SK-N-SH (cell line): ENCODE measurements around the gene XK. TPM values are rescaled to one million over a fixed set of nuclear protein-coding genes. Genes with fewer than 3 reads are reported as not detected.

Experiments used
- CTCF ChIA-PET: fragments of 300-600, 350-600 bp; formaldehyde crosslinking; extraction: SDS; loops from one replicate; lab custom pipeline; 2021; lab: Yijun Ruan, JAX
- POLR2A ChIA-PET: fragments of 350-600 bp; sonication (Branson Sonifier 250); formaldehyde crosslinking; extraction: SDS; loops from one replicate; lab custom pipeline; 2020; ENCODE audit warnings: antibody characterized with exemption, inconsistent platforms; lab: Yijun Ruan, JAX
- DNase-seq: peaks from one replicate; pipeline ENCODE4 v3.0.0; 2012
- H2AFZ ChIP-seq: fragments of 200-600 bp; sonication (generic); 2 replicates; pipeline ENCODE4 v1.8.1; 2016; ENCODE audit warnings: antibody characterized with exemption, mild to moderate bottlenecking, low read depth
- H3F3A ChIP-seq: fragments of 200-600 bp; sonication (generic); replicated peaks from 2 replicates; pipeline ENCODE3; 2016; ENCODE audit warnings: antibody characterized with exemption, mild to moderate bottlenecking; ENCODE audit not compliant: insufficient read depth
- H3K27ac ChIP-seq, 2 experiments: fragments of 200-500 bp in 1 of 2; fragments of 200-600 bp in 1 of 2; sonication (Bioruptor generic) in 1 of 2; sonication (generic), shearing (Covaris generic) in 1 of 2; 2 replicates each; pipeline versions ENCODE4 v1.5.1 to v1.6.1; 2014 to 2016; ENCODE audit warnings: low read depth in 2 of 2, inconsistent platforms in 1 of 2, low read length in 1 of 2, mild to moderate bottlenecking in 1 of 2, mixed read lengths in 1 of 2
- H3K27me3 ChIP-seq: fragments of 200-600 bp; sonication (generic), shearing (Covaris generic); 2 replicates; pipeline ENCODE4 v1.6.1; 2016; ENCODE audit warnings: mixed run types; ENCODE audit not compliant: insufficient read depth
- H3K36me3 ChIP-seq, 2 experiments: fragments of 200-500 bp in 1 of 2; fragments of 200-600 bp in 1 of 2; sonication (Bioruptor generic) in 1 of 2; sonication (generic) in 1 of 2; replicated peaks in 1 of 2; 2 replicates each; pipeline versions ENCODE3 to v1.5.1; 2014 to 2016; ENCODE audit warnings: low read length in 1 of 2, mild to moderate bottlenecking in 1 of 2; ENCODE audit not compliant: insufficient read depth in 2 of 2, control insufficient read depth in 1 of 2
- H3K4me1 ChIP-seq, 2 experiments: fragments of 200-500 bp in 1 of 2; fragments of 200-600 bp in 1 of 2; sonication (Bioruptor generic) in 1 of 2; sonication (generic), shearing (Covaris generic) in 1 of 2; 2 replicates each; pipeline versions ENCODE4 v1.5.1 to v1.6.1; 2014 to 2016; ENCODE audit warnings: low read depth in 1 of 2, low read length in 1 of 2, mixed run types in 1 of 2; ENCODE audit not compliant: insufficient read depth in 2 of 2, control insufficient read depth in 1 of 2
- H3K4me2 ChIP-seq: fragments of 200-600 bp; sonication (generic), shearing (Covaris generic); 2 replicates; pipeline ENCODE4 v1.6.1; 2017; ENCODE audit warnings: mixed run types
- H3K4me3 ChIP-seq, 2 experiments: fragments of 200-500 bp in 1 of 2; fragments of 200-600 bp in 1 of 2; sonication (Bioruptor generic) in 1 of 2; sonication (generic), shearing (Covaris generic) in 1 of 2; 2 replicates each; pipeline versions ENCODE4 v1.5.1 to v1.8.1; 2014 to 2016; ENCODE audit warnings: low read depth in 2 of 2, inconsistent platforms in 1 of 2, low read length in 1 of 2, mild to moderate bottlenecking in 1 of 2, mixed read lengths in 1 of 2, moderate library complexity in 1 of 2
- H3K79me2 ChIP-seq: fragments of 200-600 bp; sonication (generic); 2 replicates; pipeline ENCODE4 v1.8.1; 2017; ENCODE audit warnings: mild to moderate bottlenecking; ENCODE audit not compliant: insufficient read depth
- H3K9ac ChIP-seq: fragments of 200-600 bp; sonication (generic); 2 replicates; pipeline ENCODE4 v1.6.1; 2017; ENCODE audit warnings: mixed run types
- H3K9me2 ChIP-seq: fragments of 200-600 bp; sonication (generic); 2 replicates; pipeline ENCODE4 v1.6.1; 2017; ENCODE audit warnings: mixed run types
- H3K9me3 ChIP-seq: fragments of 200-600 bp; sonication (generic); 2 replicates; pipeline ENCODE4 v1.6.1; 2017; ENCODE audit warnings: mixed run types, mild to moderate bottlenecking, moderate library complexity
- H4K20me1 ChIP-seq: fragments of 200-600 bp; sonication (generic); 2 replicates; pipeline ENCODE4 v1.6.1; 2017; ENCODE audit warnings: mild to moderate bottlenecking, mixed run types; ENCODE audit not compliant: insufficient read depth
- FOSL2 ChIP-seq: IDR thresholded peaks from 2 replicates; pipeline ENCODE4 v1.4.0; 2012; ENCODE audit warnings: low read depth, mild to moderate bottlenecking, moderate library complexity, borderline replicate concordance
- FOXM1 ChIP-seq: IDR thresholded peaks from 2 replicates; pipeline ENCODE4 v1.4.0; 2012; ENCODE audit warnings: low read depth, mild to moderate bottlenecking
- MXI1 ChIP-seq: IDR thresholded peaks from 2 replicates; pipeline ENCODE4 v1.6.1; 2012; ENCODE audit warnings: mild to moderate bottlenecking, low read depth, low read length, improper control_type of control experiment
- POLR2AphosphoS5 ChIP-seq: IDR thresholded peaks from 2 replicates; pipeline ENCODE4 v1.6.1; 2012; ENCODE audit warnings: low read depth, low read length
- RCOR1 ChIP-seq: fragments of 150-350 bp; IDR thresholded peaks from 2 replicates; pipeline ENCODE4 v1.6.1; 2017; ENCODE audit warnings: antibody characterized with exemption, low read length
- RXRA ChIP-seq: IDR thresholded peaks from 2 replicates; pipeline ENCODE4 v1.4.0; 2012; ENCODE audit warnings: low read depth, mild to moderate bottlenecking, borderline replicate concordance
- polyA plus RNA-seq, 3 experiments: library from polyadenylated mRNA; depleted of rRNA; stranded (reverse); fragments of >200 nt; gene quantifications; 2 replicates each; pipeline ENCODE4 v1.2.3, GENCODE V29; 2012
- TF ChIP-seq, protein P1 (sequence below): IDR thresholded peaks from 2 replicates; pipeline ENCODE4; 2012
- TF ChIP-seq, protein P2 (sequence below): IDR thresholded peaks from 2 replicates; pipeline ENCODE4 v1.4.0; 2012; ENCODE audit warnings: low read depth, borderline replicate concordance
- TF ChIP-seq, protein P3 (sequence below): IDR thresholded peaks from 2 replicates; pipeline ENCODE4 v1.4.0; 2012; ENCODE audit warnings: low read depth
- TF ChIP-seq, protein P4 (sequence below): IDR thresholded peaks from 2 replicates; pipeline ENCODE4 v1.6.1; 2012; ENCODE audit warnings: mild to moderate bottlenecking, low read depth, low read length, moderate library complexity

XK gene
- polyA plus RNA-seq, 1 of the 3 experiments (the other 2 are of a cell fraction), result not detected

DNA sequence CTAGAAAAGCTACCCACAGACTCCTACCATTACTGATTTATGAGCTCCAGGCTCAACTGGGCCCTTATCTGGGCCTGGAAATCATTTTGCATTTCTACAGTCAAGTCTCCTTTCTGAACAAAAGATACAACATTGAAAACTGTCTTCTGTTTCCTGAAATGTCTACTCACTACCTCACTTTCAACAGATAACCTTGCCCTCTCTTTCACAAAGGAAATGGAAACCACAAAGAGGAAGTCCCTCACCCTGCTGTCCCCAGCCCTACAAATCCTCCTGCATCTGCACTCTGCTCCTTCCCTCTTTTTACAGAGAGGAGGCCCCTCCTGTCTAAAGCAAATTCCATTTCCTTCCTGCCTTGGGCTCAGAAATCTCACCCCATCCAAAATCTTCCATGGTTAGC is 69.4 kb downstream of the XK start (continued):
- TF ChIP-seq, protein P1, sequence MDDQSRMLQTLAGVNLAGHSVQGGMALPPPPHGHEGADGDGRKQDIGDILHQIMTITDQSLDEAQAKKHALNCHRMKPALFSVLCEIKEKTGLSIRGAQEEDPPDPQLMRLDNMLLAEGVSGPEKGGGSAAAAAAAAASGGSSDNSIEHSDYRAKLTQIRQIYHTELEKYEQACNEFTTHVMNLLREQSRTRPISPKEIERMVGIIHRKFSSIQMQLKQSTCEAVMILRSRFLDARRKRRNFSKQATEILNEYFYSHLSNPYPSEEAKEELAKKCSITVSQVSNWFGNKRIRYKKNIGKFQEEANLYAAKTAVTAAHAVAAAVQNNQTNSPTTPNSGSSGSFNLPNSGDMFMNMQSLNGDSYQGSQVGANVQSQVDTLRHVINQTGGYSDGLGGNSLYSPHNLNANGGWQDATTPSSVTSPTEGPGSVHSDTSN, result no peak
- TF ChIP-seq, protein P2, sequence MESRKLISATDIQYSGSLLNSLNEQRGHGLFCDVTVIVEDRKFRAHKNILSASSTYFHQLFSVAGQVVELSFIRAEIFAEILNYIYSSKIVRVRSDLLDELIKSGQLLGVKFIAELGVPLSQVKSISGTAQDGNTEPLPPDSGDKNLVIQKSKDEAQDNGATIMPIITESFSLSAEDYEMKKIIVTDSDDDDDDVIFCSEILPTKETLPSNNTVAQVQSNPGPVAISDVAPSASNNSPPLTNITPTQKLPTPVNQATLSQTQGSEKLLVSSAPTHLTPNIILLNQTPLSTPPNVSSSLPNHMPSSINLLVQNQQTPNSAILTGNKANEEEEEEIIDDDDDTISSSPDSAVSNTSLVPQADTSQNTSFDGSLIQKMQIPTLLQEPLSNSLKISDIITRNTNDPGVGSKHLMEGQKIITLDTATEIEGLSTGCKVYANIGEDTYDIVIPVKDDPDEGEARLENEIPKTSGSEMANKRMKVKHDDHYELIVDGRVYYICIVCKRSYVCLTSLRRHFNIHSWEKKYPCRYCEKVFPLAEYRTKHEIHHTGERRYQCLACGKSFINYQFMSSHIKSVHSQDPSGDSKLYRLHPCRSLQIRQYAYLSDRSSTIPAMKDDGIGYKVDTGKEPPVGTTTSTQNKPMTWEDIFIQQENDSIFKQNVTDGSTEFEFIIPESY, result no peak
- TF ChIP-seq MXI1 (no peak), POLR2AphosphoS5 (no peak), FOSL2 (no peak), RXRA (no peak)
- TF ChIP-seq, protein P3, sequence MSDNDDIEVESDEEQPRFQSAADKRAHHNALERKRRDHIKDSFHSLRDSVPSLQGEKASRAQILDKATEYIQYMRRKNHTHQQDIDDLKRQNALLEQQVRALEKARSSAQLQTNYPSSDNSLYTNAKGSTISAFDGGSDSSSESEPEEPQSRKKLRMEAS, result no peak

DNA sequence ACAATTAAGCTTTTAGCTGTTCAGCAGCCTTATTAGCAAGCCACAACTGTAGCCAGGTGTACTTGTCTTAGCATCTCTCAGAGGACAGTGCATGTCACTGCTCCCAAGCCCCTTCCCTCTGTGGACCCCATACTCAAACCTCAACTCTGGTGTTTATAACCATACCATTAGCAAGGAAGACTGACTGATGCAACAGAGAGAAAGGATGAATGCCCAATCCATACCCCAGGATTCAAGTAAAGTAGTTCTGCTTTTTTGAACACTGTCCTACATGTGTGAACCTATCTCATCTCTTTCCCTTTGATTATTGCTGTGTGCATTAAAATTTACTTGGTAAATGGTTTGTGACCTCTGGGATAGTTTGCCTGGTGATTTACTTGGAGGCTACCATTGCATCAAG is 71.5 kb downstream of the XK start:
- TF ChIP-seq RCOR1 (no peak), FOXM1 (no peak)
- TF ChIP-seq, protein P4, sequence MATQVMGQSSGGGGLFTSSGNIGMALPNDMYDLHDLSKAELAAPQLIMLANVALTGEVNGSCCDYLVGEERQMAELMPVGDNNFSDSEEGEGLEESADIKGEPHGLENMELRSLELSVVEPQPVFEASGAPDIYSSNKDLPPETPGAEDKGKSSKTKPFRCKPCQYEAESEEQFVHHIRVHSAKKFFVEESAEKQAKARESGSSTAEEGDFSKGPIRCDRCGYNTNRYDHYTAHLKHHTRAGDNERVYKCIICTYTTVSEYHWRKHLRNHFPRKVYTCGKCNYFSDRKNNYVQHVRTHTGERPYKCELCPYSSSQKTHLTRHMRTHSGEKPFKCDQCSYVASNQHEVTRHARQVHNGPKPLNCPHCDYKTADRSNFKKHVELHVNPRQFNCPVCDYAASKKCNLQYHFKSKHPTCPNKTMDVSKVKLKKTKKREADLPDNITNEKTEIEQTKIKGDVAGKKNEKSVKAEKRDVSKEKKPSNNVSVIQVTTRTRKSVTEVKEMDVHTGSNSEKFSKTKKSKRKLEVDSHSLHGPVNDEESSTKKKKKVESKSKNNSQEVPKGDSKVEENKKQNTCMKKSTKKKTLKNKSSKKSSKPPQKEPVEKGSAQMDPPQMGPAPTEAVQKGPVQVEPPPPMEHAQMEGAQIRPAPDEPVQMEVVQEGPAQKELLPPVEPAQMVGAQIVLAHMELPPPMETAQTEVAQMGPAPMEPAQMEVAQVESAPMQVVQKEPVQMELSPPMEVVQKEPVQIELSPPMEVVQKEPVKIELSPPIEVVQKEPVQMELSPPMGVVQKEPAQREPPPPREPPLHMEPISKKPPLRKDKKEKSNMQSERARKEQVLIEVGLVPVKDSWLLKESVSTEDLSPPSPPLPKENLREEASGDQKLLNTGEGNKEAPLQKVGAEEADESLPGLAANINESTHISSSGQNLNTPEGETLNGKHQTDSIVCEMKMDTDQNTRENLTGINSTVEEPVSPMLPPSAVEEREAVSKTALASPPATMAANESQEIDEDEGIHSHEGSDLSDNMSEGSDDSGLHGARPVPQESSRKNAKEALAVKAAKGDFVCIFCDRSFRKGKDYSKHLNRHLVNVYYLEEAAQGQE, result no peak
- H4K20me1 ChIP-seq, result no peaks in the 10 kb centered on the region
- H3F3A ChIP-seq, result no peaks in the 10 kb centered on the region
- H3K27ac ChIP-seq, result no peak overlapping the region
- DNase-seq, result no peak
- no peak overlapping the region for H2AFZ ChIP-seq
- H3K9ac ChIP-seq, result no peak overlapping the region
- H3K36me3 ChIP-seq, result no peaks in the 10 kb centered on the region
- no peaks in the 10 kb centered on the region for H3K9me3 ChIP-seq
- no peak overlapping the region for H3K4me2 ChIP-seq
- no peak overlapping the region for H3K4me3 ChIP-seq
- no peaks in the 10 kb centered on the region for H3K4me1 ChIP-seq
- CTCF ChIA-PET, result interaction anchor here (2.6 kb wide), 1 partner anchor 12 kb away, joined by 9 read pairs; no protein-coding TSS in a partner anchor
- H3K27me3 ChIP-seq, result no peaks in the 10 kb centered on the region
- H3K9me2 ChIP-seq, result no peaks in the 10 kb centered on the region
- H3K79me2 ChIP-seq, result no peaks in the 10 kb centered on the region
- POLR2A ChIA-PET, result no interaction called here
